PC-3 (cell line): ENCODE measurements around the gene STAT1. TPM values are rescaled to one million over a fixed set of nuclear protein-coding genes. Genes with fewer than 3 reads are reported as not detected.

Source experiments
- ATAC-seq: fragments of 200-7000 bp; cut with Tn5 transposase; 2 replicates; pipeline ENCODE4 v1.9.1; 2020; ENCODE audit warnings: mild to moderate bottlenecking, moderate library complexity
- BruUV-seq: library from RNA; stranded (reverse); fragments of 400-500 nt; replicated peaks from 2 replicates; lab custom pipeline; 2021; lab: Mats Ljungman, UMichigan
- CTCF ChIA-PET: fragments of 300-600 bp; sonication (Branson Sonifier 250); formaldehyde crosslinking; loops from one replicate; lab custom pipeline; 2022; ENCODE audit warnings: antibody characterized with exemption; lab: Charles Lee
- POLR2A ChIA-PET: fragments of 300-600 bp; sonication (Branson Sonifier 250); formaldehyde crosslinking; loops from one replicate; lab custom pipeline; 2022; ENCODE audit warnings: antibody characterized with exemption; ENCODE audit not compliant: unreplicated experiment; lab: Charles Lee
- DNase-seq: peaks from one replicate; pipeline ENCODE4 v3.0.0-alpha.2; 2015
- H2AFZ ChIP-seq: fragments of 300-600 bp; sonication (generic); 2 replicates; pipeline ENCODE4 v1.6.0; 2016; ENCODE audit warnings: antibody characterized with exemption, low read length
- H3F3A ChIP-seq: fragments of 300-600 bp; sonication (generic); one replicate; pipeline ENCODE4 v1.6.0; 2017; ENCODE audit warnings: antibody characterized with exemption, low read length, control low read depth, mild to moderate bottlenecking; ENCODE audit not compliant: unreplicated experiment
- H3K27ac ChIP-seq: fragments of 300-600 bp; sonication (generic); 2 replicates; pipeline ENCODE4 v1.5.1; 2016; ENCODE audit warnings: mild to moderate bottlenecking, low read length
- H3K27me3 ChIP-seq: fragments of 300-600 bp; sonication (generic); 2 replicates; pipeline ENCODE4 v1.6.1; 2016; ENCODE audit warnings: low read length, mixed read lengths
- H3K36me3 ChIP-seq: fragments of 300-600 bp; sonication (generic); 2 replicates; pipeline ENCODE4 v1.6.1; 2016; ENCODE audit warnings: low read depth, mixed run types, low read length, mixed read lengths
- H3K4me1 ChIP-seq: fragments of 300-600 bp; sonication (generic); 2 replicates; pipeline ENCODE4 v1.5.1; 2016; ENCODE audit warnings: low read length; ENCODE audit not compliant: insufficient read depth
- H3K4me2 ChIP-seq: fragments of 300-600 bp; sonication (generic); 2 replicates; pipeline ENCODE4 v1.6.0; 2016; ENCODE audit warnings: low read length
- H3K4me3 ChIP-seq: fragments of 300-600 bp; sonication (generic); 2 replicates; pipeline ENCODE4 v1.5.1; 2016; ENCODE audit warnings: mild to moderate bottlenecking, low read length, mixed read lengths
- H3K79me2 ChIP-seq: fragments of 300-600 bp; sonication (generic); 2 replicates; pipeline ENCODE4 v1.6.1; 2017; ENCODE audit warnings: low read length, mixed read lengths
- H3K9ac ChIP-seq: fragments of 300-600 bp; sonication (generic); 2 replicates; pipeline ENCODE4 v1.6.0; 2016; ENCODE audit warnings: mild to moderate bottlenecking, low read length
- H3K9me2 ChIP-seq: fragments of 300-600 bp; sonication (generic); replicated peaks from 2 replicates; pipeline ENCODE4 v1.6.1; 2016; ENCODE audit warnings: mixed run types, low read length, mixed read lengths
- H3K9me3 ChIP-seq: fragments of 300-600 bp; sonication (generic); 2 replicates; pipeline ENCODE4 v1.6.1; 2016; ENCODE audit warnings: low read length, mixed read lengths
- H4K20me1 ChIP-seq: fragments of 300-600 bp; sonication (generic); 2 replicates; pipeline ENCODE4 v1.6.1; 2016; ENCODE audit warnings: low read length, mixed read lengths
- EZH2 ChIP-seq: fragments of 300-600 bp; sonication (generic); IDR thresholded peaks from one replicate; pipeline ENCODE4 v1.6.1; 2017; ENCODE audit warnings: antibody characterized with exemption, mild to moderate bottlenecking, low read length; ENCODE audit not compliant: unreplicated experiment
- EZH2phosphoT487 ChIP-seq: fragments of 300-600 bp; sonication (generic); IDR thresholded peaks from 2 replicates; pipeline ENCODE4 v1.6.1; 2018; ENCODE audit warnings: mild to moderate bottlenecking, antibody characterized with exemption, low read length, borderline replicate concordance
- intact Hi-C: fragments of 100-400 bp; cut with micrococcal nuclease; formaldehyde crosslinking; loops from 2 replicates; pipeline ENCODE4 v1.9.0; 2023
- total RNA-seq: library from RNA; depleted of rRNA; stranded (reverse); fragments of >200 nt; gene quantifications from 2 replicates; pipeline ENCODE4 v1.2.3, GENCODE V29; 2014
- TF ChIP-seq, protein P1 (sequence below): fragments of 300-600 bp; sonication (generic); conservative IDR thresholded peaks from 2 replicates; pipeline ENCODE4 v1.5.1; 2017; ENCODE audit warnings: antibody characterized with exemption, low read depth, mild to moderate bottlenecking, low read length

The STAT1 gene
- total RNA-seq, 1 experiment from 2014 or later = 47.9 TPM

DNA sequence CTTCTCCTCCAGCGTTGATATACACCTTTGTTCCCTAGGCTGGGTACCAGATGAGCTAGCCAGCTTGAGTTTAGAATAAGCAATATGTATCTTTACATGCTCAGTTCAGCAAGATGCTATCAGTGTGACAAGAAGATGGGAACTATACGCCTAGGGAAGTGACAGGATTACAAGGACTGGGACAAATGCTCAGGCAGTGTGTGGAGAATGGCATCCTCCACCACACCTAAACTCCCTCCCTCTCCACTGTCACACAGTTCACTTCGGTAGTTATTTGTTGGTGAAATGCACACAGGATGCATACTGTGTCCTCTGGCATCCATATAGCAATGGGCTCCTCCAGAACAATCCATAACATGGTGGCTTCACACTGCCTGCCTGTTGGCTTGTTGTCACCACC lies 7.7 kb downstream of the STAT1 start:
- Histone ChIP-seq H3K27ac (no peak overlapping the region), H3F3A (no peaks in the 10 kb centered on the region), H3K79me2 (peaks cover 11% of the 10 kb centered on the region), H3K4me1 (peaks cover 8% of the 10 kb centered on the region), H3K36me3 (peaks cover 79% of the 10 kb centered on the region), H3K9me2 (no peaks in the 10 kb centered on the region), H3K27me3 (no peaks in the 10 kb centered on the region), H4K20me1 (no peaks in the 10 kb centered on the region), H2AFZ (no peak overlapping the region), H3K9me3 (no peaks in the 10 kb centered on the region), H3K4me3 (no peak overlapping the region), H3K4me2 (no peak overlapping the region), H3K9ac (no peak overlapping the region)
- DNase-seq (no peak), ATAC-seq (no peak)
- no TSS peak for BruUV-seq
- intact Hi-C loops = no loop called here
- ChIA-PET POLR2A (no interaction called here), CTCF (no interaction called here)
- TF ChIP-seq, protein P1, sequence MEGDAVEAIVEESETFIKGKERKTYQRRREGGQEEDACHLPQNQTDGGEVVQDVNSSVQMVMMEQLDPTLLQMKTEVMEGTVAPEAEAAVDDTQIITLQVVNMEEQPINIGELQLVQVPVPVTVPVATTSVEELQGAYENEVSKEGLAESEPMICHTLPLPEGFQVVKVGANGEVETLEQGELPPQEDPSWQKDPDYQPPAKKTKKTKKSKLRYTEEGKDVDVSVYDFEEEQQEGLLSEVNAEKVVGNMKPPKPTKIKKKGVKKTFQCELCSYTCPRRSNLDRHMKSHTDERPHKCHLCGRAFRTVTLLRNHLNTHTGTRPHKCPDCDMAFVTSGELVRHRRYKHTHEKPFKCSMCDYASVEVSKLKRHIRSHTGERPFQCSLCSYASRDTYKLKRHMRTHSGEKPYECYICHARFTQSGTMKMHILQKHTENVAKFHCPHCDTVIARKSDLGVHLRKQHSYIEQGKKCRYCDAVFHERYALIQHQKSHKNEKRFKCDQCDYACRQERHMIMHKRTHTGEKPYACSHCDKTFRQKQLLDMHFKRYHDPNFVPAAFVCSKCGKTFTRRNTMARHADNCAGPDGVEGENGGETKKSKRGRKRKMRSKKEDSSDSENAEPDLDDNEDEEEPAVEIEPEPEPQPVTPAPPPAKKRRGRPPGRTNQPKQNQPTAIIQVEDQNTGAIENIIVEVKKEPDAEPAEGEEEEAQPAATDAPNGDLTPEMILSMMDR = no peak
- no peak for TF ChIP-seq EZH2
- TF ChIP-seq EZH2phosphoT487 = no peak

DNA sequence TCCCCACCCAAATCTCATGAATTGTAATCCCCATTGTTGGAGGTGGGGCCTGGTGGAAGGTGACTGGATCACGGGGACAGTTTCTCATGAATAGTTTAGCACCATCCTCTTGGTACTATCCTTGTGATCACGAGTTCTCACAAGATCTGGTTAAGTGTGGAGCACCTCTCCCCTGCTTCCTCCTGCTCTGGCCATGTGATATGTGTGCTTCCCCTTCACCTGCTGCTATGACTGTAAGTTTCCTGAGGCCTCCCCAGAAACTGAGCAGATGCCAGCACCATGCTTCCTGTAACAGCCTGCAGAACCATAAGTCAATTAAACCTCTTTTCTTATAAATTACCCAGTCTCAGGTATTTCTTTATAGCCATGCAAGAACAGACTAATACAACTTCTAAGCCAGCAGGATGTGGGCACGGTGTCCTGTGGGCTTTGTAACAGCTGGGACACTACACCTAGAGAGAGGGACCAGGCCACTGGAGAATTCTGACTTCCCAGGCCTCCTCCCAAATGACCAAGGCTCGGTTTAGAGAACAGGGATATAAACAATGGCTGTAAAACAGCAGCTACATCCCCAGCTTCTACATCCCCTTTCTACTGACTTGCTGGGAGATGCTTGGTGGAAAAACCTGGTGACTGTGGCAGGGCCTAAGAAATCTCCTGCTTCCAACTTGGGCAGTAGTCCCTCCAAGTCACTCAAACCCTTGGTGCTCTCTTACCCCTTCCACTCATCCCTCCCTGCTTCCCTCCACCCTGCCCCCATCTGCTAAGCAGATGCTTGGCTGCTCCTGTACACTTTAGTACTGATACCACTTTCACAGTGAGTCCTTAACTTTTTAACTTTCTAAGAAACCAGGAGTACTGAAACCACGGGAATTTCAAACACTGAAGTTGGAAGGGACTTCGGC lies 10.3 kb downstream of the STAT1 start:
- no peak overlapping the region for H2AFZ ChIP-seq
- H3K27ac ChIP-seq = no peak overlapping the region
- H3K9me3 ChIP-seq = no peaks in the 10 kb centered on the region
- CTCF ChIA-PET = no interaction called here
- BruUV-seq = no TSS peak
- ATAC-seq (no peak), DNase-seq (no peak)
- H3K36me3 ChIP-seq = peaks cover 96% of the 10 kb centered on the region
- no peaks in the 10 kb centered on the region for H3F3A ChIP-seq
- H3K9ac ChIP-seq = no peak overlapping the region
- no peaks in the 10 kb centered on the region for H3K79me2 ChIP-seq
- H3K4me2 ChIP-seq = no peak overlapping the region
- H3K4me3 ChIP-seq = no peak overlapping the region
- H4K20me1 ChIP-seq = no peaks in the 10 kb centered on the region
- no peaks in the 10 kb centered on the region for H3K9me2 ChIP-seq
- no peak for TF ChIP-seq EZH2phosphoT487
- no peak for TF ChIP-seq EZH2
- TF ChIP-seq, protein P1 = no peak
- no peaks in the 10 kb centered on the region for H3K4me1 ChIP-seq
- H3K27me3 ChIP-seq = no peaks in the 10 kb centered on the region
- intact Hi-C loops = no loop called here
- POLR2A ChIA-PET = no interaction called here

DNA sequence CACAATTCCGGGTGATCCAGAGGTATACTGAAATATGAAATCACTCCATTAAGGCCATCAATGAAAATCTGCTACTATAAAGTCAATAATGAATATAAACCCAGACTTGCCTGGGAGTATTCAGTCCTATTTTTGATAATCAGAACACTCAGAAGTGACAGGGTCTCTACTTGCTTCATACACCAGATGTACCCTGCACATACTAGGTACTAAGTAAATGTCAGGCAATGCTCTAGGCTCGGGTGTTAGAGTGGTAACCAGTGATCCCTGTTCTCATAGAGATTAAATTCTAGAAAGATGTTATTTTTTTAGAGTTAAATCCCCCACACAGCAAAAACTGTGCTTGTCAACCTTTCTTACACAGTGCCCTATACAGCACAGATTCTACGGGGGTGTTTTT lies 12.3 kb downstream of the STAT1 start:
- CTCF ChIA-PET = no interaction called here

More for the DNA sequence above, 12.3 kb downstream of the STAT1 start:
- no peaks in the 10 kb centered on the region for H3K4me1 ChIP-seq
- no peaks in the 10 kb centered on the region for H3K9me3 ChIP-seq
- DNase-seq (no peak), ATAC-seq (no peak)
- BruUV-seq = no TSS peak
- H3K9ac ChIP-seq = no peak overlapping the region
- no peaks in the 10 kb centered on the region for H3K27me3 ChIP-seq
- POLR2A ChIA-PET = no interaction called here
- no peaks in the 10 kb centered on the region for H4K20me1 ChIP-seq
- H2AFZ ChIP-seq = no peak overlapping the region
- H3K9me2 ChIP-seq = no peaks in the 10 kb centered on the region
- intact Hi-C loops = no loop called here
- no peak overlapping the region for H3K27ac ChIP-seq
- H3K79me2 ChIP-seq = no peaks in the 10 kb centered on the region
- no peak for TF ChIP-seq EZH2
- no peak for TF ChIP-seq EZH2phosphoT487
- TF ChIP-seq, protein P1 = no peak
- no peaks in the 10 kb centered on the region for H3F3A ChIP-seq
- peaks cover 92% of the 10 kb centered on the region for H3K36me3 ChIP-seq
- H3K4me3 ChIP-seq = no peak overlapping the region
- H3K4me2 ChIP-seq = no peak overlapping the region
